WERI-Rb-1 (cell line): ENCODE data around the gene BANF2.

ENCODE experiments used
- DNase-seq: peaks from one replicate; pipeline ENCODE4 v3.0.0-alpha.2; 2020
- H3K27ac ChIP-seq: fragments of 250-450 bp; sonication (Bioruptor Pico); 2 replicates; pipeline ENCODE4 v1.5.1; 2020; ENCODE audit warnings: mild to moderate bottlenecking, moderate library complexity
- H3K27me3 ChIP-seq: fragments of 250-450 bp; sonication (Bioruptor Pico); 2 replicates; pipeline ENCODE4 v1.5.1; 2021; ENCODE audit warnings: mild to moderate bottlenecking, low read depth, moderate library complexity; ENCODE audit not compliant: insufficient read depth, severe bottlenecking
- H3K36me3 ChIP-seq: fragments of 250-450 bp; sonication (Bioruptor Pico); 2 replicates; pipeline ENCODE4 v1.5.1; 2020; ENCODE audit warnings: mild to moderate bottlenecking, moderate library complexity
- H3K4me3 ChIP-seq: 2 replicates; pipeline ENCODE4 v1.5.1; 2011; ENCODE audit warnings: low read depth, mild to moderate bottlenecking, control low read depth, low read length
- H3K9me3 ChIP-seq: fragments of 250-450 bp; sonication (Bioruptor Pico); 2 replicates; pipeline ENCODE4 v1.5.1; 2021; ENCODE audit warnings: mild to moderate bottlenecking, moderate library complexity; ENCODE audit not compliant: severe bottlenecking
- CTCF ChIP-seq: IDR thresholded peaks from 2 replicates; pipeline ENCODE4 v1.5.1; 2011; ENCODE audit warnings: low read depth, mild to moderate bottlenecking, control low read depth, inconsistent platforms, low read length

The BANF2 gene

GRCh38 chr20:17682889-17683198 is 16.9 kb upstream of the BANF2 start:
- peaks cover 8% of the 10 kb centered on the region for H3K9me3 ChIP-seq
- DNase-seq: no peak
- TF ChIP-seq CTCF: no peak
- no peaks in the 10 kb centered on the region for H3K27me3 ChIP-seq
- H3K27ac ChIP-seq: no peak overlapping the region; the same call in 1 of the 2 replicates
- H3K36me3 ChIP-seq: no peaks in the 10 kb centered on the region; the same call in 1 of the 2 replicates
- H3K4me3 ChIP-seq: peak overlapping the region; percentile 71

- H3K27me3 ChIP-seq: no peaks in the 10 kb centered on the region
- no peak for TF ChIP-seq CTCF
- no peaks in the 10 kb centered on the region; the same call in 1 of the 2 replicates for H3K36me3 ChIP-seq
- no peak overlapping the region for H3K4me3 ChIP-seq
- no peak overlapping the region for H3K27ac ChIP-seq
- no peak for DNase-seq
- peaks cover 8% of the 10 kb centered on the region for H3K9me3 ChIP-seq
Observed at GRCh38 chr20:17683218-17684076, 16.3 kb upstream of the BANF2 start.

GRCh38 chr20:17684077-17684888 is 15.5 kb upstream of the BANF2 start:
- Histone ChIP-seq H3K27ac (no peak overlapping the region), H3K9me3 (peaks cover 8% of the 10 kb centered on the region), H3K36me3 (no peaks in the 10 kb centered on the region), H3K4me3 (no peak overlapping the region), H3K27me3 (no peaks in the 10 kb centered on the region)
- DNase-seq: no peak
- no peak for TF ChIP-seq CTCF

GRCh38 chr20:17685168-17685567 is 14.6 kb upstream of the BANF2 start:
- no peak for DNase-seq
- no peak for TF ChIP-seq CTCF
- Histone ChIP-seq H3K36me3 (no peaks in the 10 kb centered on the region), H3K27ac (no peak overlapping the region), H3K4me3 (no peak overlapping the region), H3K27me3 (no peaks in the 10 kb centered on the region), H3K9me3 (peaks cover 8% of the 10 kb centered on the region)

GRCh38 chr20:17687800-17688199 is 12.0 kb upstream of the BANF2 start:
- H3K9me3 ChIP-seq: peaks cover 8% of the 10 kb centered on the region
- no peaks in the 10 kb centered on the region for H3K27me3 ChIP-seq
- H3K4me3 ChIP-seq: no peak overlapping the region
- no peak for TF ChIP-seq CTCF
- no peak for DNase-seq
- H3K36me3 ChIP-seq: no peaks in the 10 kb centered on the region
- no peak overlapping the region for H3K27ac ChIP-seq
